ENCODE measurements around the gene RPL28.
A peak's percentile ranks its signal among the peaks of the same experiment; 100 is the strongest.

RPL28 gene

DNA sequence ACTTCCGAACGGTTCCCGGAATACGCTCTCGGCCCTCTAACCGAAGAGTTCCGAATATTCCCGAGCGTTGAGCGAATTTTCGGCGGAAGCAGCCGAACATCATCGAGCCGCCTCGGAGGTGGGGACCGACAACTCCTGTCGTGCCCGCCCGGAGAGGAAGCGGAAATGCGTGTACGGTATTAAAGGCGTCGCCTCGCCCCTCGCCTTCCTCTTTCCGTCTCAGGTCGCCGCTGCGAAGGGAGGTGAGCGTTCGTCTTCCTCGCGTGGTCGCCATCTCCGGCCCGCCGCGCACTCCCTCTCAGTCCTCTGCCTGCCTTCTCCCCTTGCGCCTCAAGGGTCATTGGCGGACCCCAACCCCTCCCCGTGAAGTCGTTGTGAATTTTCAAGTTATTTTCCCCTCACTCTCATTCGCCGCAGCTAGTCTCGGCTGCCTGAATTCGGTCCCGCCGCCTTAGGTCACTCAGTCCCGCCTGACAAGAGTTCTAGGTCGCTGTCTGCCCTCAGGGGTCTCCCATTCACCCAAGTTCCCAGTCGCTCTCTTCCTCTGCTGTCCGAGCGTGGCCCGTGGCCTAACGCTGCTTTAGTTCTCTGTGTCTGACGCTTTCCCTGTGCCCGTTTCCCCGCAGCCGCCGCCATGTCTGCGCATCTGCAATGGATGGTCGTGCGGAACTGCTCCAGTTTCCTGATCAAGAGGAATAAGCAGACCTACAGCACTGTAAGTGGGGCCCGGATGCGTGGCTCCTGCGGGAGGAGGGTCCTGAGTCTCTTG lies at the start of gene RPL28:
RPL28 (plus strand) TSS at position 209 of the 769 bp plus-strand sequence; CDS start at position 635, 426 bp downstream.
- peak; percentile 64 for DNase-seq

DNA sequence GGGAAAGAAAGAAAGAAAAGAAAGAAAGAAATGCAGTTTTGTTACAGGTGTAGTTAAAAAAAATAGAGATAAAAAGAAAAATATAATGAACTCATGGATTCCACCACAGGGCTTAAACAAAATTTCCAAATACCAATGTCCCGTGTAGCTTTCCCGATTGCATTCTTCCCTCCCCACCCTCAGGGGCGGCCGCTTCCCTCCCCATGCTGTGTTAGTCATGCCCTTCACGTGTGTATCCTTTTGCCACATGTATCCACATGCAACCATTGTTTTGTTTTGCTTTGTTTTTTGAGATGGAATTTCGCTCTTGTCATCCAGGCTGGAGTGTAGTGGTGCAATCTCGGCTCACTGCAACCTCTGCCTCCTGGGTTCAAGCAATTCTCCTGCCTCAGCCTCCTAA lies 49.6 kb upstream of the RPL28 start:
- no peak for DNase-seq

DNA sequence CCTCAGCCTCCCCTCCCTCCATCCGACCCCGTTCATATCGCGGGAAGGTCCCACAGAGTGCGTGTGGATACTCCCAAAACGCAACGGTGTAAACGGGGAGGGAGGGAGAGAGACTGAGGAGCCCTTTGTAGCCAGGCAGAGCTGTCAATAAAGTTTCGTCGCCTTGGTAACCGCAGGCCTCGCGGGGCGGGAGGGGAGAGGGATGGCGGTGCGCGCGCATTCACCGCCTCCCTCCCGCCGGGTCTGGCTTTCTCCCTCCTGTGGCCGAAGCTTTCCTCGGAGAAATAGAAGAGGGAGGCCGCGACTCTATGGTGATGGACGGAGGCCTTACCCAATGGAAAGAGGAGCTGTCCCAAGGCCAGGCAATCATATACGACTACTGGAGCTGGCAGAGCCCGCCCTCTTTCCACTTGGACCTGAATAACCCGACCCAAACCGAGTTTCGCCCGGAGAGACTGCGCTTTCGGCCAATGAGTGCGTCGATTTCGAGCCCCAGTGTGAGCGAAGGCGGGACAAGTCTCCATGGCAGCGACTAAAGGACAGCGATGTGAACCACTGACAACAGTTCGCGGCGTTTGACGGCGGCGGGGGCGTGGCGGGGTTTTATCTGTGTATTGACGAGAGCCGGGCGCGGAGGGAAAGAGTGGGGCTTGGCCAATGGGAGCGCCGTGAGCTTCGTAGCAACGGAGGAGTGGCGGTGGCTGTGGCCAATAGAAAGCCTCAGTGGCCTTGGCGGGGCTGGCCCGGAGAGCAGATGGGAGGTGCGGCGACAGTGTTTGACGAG lies 46.4 kb upstream of the RPL28 start, which contains the start of gene KMT5C:
KMT5C (plus strand) TSS at position 772 of the 784 bp plus-strand sequence. CDS start 2,061 bp downstream, outside the sequence.
- peak; percentile 100 for DNase-seq

DNA sequence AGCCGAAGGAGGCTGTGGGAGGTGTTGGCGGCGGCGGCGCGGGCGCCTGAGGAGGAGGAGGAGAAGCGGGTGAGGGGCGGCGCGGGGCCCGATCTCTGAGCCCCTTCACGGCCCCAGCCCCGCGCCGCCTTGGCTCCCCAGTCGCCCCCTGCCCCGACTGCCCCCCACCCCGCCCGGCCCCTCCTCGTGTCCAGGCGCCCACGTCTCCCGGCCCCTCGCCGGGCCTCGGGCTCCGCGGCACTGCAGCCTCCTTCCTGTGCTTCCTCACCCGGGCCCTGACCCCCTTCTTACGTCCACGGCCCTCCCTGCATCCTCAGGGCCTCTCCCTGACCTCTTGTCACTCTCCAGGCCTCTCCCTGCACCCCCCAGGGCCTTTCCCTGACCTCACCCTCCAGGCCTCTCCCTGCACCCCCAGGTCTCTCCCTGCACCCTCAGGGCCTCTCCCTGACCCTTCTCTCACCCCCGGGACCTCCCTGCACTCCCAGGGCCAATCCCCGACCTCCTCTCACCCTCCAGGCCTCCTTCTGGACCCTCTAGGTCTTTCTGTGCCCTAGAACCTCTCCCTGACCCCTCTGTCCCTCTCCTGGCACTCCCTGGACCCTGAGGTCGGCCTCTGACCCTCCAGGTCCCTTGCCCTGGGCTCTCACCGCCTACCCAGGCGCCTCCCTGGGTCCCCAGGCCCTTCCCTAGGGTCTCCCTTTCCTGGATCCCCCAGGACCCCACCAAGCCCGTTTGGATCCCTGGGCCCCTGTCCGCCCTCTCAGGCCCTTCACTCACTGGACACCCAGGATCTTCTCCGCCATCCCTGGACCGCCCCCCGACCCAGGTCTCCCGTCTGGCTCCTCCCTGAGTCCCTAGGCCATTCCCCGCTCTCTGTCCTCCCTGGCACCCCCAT lies 45.6 kb upstream of the RPL28 start:
- no peak for DNase-seq

GRCh38 chr19:55340784-55341147 lies 45.0 kb upstream of the RPL28 start:
- DNase-seq, result no peak

GRCh38 chr19:55341171-55341588 lies 44.6 kb upstream of the RPL28 start:
- DNase-seq, result no peak

DNA sequence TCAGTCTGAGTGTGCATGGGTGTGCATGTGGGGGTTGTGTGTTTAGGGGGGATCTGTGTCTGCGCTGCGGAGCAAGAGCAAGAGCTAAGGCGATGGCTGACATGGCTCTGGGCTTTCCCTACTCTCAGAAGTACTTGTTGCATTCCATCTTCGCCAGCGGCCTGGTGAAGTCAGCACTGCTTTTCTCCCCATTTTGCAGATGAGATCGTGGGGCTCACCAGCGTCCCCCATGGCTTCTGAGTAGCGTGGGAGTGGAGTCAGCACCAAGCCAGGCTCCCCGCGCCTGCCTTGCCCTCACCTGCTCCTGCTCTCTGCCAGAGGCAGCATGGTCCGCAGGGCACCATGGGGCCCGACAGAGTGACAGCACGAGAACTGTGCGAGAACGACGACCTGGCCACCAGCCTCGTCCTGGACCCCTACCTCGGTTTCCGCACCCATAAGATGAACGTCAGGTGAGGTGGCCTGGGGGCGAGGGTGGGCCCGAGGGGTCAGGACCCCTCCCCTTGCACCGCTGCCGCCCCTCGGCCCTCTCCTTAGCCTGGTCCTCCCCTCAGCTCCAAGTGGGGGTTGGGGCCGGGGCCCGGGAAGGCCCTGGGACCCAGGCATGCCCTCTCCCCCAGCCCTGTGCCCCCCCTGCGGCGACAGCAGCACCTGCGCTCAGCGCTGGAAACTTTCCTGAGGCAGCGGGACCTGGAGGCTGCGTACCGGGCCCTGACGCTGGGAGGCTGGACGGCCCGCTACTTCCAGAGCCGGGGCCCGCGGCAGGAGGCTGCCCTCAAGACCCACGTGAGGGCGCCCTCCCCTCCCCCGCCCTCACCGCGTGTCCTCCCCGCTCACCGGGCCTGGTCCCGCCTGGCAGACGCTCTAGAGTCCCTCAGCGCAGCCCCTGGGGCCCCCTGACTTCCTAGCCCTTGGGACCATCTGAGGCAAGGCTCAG lies 43.9 kb upstream of the RPL28 start:
- DNase-seq, result no peak

- no peak for DNase-seq
These were observed 41.3 kb upstream of the RPL28 start for GRCh38 chr19:55344444-55344843.

DNA sequence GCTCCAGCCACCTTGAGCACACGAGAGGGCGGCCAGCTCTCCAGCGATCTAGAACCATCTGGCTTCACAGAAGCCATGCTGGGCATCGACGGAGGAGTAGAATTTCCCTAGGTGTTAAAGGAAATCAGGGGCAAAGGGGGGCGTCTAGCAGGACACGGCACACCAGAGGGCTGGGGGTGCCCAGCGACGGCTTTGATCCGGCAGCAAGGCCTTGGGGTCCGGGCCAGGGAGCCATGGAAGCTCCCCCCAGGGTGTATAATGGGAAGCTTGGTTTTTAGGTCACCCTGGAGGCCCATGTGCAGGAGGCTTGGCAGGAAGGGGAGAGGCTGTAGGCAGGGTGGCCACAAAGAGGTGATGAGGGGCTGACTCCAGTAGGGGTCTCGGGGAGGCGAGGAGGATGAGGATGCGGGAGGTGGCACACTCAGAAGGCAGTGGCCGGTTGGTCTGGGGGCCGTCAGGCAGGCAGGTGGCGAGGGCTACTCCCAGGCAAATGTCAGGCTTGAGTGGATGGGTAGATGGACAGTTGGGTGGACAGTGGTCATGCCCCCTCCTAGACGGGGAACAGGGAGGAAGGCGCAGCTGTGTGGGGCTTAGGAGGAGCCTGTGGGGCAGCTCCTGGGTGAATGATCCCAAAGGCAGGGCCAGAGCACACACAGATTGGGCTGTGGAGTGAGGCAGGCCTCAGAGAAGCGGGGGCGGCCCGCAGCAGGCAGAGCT lies 40.5 kb upstream of the RPL28 start:
- DNase-seq, result no peak

DNA sequence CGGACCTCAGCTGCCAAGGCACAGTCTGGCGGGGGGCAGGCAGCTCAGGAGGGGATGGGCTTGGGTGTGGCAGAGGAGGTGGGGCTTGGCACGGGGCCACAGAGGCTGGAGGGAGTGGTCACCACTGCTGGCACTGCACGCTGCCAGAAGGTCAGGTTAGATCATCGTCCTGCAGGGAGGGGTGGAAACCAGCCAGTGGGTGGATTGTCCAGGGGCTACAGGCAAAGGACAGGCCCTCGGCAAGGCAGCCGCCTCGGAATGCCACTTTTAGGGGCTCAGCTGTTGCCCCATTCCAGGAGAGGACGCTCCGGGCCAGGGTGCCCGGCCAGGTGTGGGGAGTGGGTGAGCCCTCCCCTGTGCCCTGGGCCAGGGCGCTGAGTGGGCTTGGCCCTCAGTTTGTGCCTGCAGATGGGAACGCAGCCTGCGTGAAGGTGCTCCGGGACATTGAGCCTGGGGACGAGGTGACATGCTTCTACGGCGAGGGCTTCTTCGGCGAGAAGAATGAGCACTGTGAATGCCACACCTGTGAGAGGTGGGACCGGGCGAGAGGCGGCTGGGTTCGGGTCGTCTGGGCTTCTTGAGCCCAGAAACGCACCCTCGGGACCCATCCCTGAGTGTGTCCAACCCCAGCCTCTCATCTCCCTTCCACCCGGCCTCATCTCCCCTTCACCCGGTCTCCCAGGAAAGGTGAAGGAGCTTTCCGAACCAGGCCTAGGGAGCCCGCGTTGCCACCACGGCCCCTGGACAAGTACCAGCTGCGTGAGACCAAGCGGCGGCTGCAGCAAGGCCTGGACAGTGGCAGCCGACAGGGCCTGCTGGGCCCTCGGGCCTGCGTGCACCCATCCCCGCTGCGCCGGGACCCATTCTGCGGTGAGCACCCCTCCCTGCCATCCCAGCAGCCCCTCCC lies 39.7 kb upstream of the RPL28 start:
- DNase-seq, result no peak

DNA sequence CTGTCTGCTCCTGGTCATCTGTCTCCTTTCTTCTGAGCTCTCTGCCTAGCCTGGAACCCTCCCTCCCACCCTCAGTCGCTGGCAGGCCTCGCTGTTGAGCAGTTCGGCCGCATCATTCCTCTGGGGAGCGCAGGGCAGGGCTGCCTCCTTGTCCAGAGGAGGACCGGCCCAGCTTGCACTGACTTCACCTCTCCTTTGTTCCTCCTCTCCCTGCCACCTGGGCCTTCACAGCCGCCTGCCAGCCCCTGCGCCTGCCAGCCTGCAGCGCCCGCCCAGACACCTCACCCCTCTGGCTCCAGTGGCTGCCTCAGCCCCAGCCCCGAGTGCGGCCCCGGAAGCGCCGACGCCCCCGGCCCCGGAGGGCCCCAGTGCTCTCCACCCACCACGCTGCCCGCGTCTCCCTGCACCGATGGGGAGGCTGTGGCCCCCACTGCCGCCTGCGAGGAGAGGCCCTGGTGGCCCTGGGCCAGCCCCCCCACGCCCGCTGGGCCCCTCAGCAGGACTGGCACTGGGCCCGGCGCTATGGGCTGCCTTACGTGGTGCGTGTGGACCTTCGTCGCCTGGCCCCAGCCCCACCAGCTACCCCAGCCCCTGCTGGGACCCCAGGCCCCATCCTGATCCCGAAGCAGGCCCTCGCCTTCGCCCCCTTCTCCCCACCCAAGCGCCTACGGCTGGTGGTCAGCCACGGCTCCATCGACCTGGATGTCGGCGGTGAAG lies 38.8 kb upstream of the RPL28 start:
- no peak for DNase-seq

DNA sequence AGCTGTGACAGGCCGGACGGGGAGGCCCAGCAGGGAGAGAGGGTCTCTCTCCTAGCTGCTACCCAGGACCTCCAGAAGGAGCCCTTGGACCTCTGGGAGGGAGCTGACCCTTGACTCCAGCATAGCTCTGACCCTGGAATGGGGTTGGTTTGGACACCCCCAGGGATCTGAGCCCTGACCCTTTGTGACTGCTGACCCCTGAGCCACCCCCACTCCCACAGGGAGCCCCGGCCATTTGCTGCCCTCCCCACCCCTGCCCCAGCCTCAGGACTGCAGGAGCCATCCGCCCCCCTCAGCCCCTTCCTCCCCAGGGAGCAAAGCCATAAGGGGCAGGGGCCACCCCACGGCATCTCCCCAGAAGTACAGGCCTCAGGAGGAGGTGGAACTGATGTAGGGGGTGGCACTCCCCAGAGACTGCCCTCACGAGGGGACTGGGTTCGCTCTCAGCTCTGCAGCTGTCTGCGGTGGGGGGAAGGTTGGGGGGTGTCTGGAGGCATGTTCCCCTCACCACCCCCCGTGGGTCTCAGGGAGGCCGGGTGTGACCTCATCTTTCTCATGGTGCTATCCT lies 38.2 kb upstream of the RPL28 start:
- DNase-seq, result no peak

DNA sequence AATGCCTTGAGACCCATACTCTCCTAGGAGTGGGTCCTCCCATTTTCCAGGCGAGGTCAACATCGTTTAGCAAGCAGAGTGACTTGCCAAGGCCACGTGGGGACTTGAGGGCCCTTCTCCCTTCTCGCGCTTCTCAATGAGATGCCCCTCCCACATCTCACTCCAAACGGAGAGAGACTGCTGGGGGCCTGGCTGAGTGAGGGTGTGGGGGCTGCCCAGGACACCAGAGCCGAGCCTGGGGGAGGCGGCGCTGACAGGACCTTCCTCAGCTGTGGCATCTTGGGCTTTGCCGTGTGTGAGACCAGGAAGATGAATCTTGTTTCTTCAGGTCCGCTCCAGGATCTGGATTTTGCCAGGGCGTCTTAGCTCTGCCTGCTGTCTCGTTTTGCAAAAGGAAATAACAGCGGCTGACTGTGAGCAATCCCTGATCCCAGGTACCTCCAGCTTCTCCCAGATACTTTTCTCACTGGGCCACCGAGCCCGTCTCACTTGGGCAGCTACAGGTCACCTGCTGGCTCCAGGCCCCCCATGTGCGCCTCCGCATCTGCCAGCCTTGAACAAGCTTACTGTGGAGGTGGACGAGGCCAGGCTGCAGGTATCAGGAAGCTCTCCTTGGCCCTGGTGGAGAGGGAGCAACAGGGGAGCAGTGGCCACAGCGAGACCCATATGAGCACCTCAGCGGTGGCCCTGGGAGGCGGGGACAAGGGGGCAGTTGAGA lies 37.3 kb upstream of the RPL28 start:
- DNase-seq, result no peak

GRCh38 chr19:55350620-55351315 lies 35.0 kb upstream of the RPL28 start:
- no peak for DNase-seq

- no peak for DNase-seq
These were observed 33.7 kb upstream of the RPL28 start for GRCh38 chr19:55352040-55352439.

DNA sequence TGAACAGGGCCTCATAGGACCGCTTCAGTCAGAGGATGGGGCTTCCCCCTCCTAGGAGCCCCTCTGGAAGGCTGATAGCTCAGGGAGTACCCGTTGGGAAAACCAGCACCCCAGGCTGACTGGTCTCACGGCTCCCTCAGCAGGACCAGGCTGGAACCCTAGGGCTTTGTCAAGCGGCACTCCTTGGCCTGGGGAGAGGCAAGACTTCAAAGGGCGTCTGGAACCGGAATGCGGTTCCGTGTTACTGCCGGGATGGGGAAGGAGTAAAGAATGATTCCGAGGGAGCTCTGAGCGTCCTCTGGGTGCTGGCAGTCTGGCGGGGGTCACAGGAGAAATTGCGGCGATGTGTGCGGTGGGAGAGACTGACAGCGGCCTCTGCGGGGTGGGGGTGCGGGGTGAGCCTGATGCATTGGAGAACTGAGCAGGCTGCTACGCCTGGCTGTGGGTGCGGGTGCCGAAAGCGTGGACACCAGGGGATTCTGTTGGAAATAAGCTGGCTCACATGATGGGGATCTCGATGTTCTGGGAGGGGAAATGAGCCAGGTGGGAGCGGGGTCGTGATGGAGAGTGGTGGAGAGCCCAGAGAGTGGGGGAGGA lies 33.1 kb upstream of the RPL28 start:
- no peak for DNase-seq

- DNase-seq, result no peak
These were observed 32.4 kb upstream of the RPL28 start for GRCh38 chr19:55353356-55353802.
